CD4-positive, CD25-positive, alpha-beta regulatory T cell (primary cell): ENCODE measurements around the gene TEAD2. TPM values are rescaled to one million over a fixed set of nuclear protein-coding genes. Genes with fewer than 3 reads are reported as not detected.
"Not testable (repeated sequence)": the region's sequence is repeated elsewhere in the genome, so short reads cannot be mapped to it uniquely, and the experiment has no call there.

Experiments used
- ATAC-seq, 2 donors: fragments of 150-1000 bp; cut with Tn5 transposase; one replicate each; pipeline ENCODE4 v1.10.0; 2021; ENCODE audit warnings: low read depth in 2 of 2, moderate number of reproducible peaks in 2 of 2, moderate library complexity in 1 of 2
- DNase-seq, 3 donors: peaks; one replicate each; pipeline versions ENCODE4 v3.0.0 to v3.0.0-alpha.2; 2012 to 2022; ENCODE audit warnings: mixed read lengths in 1 of 3
- H3K27ac ChIP-seq: one replicate; pipeline ENCODE4 v1.7.0; 2013; ENCODE audit warnings: mild to moderate bottlenecking, low read length; ENCODE audit not compliant: insufficient read depth, poor library complexity, severe bottlenecking
- H3K27me3 ChIP-seq: one replicate; pipeline ENCODE4 v1.7.0; 2013; ENCODE audit warnings: low read length; ENCODE audit not compliant: control insufficient read depth, insufficient read depth
- H3K36me3 ChIP-seq: one replicate; pipeline ENCODE4 v1.7.0; 2013; ENCODE audit warnings: mild to moderate bottlenecking, low read length, moderate library complexity; ENCODE audit not compliant: control insufficient read depth, insufficient read depth
- H3K4me1 ChIP-seq: 2 replicates; pipeline ENCODE4 v1.7.0; 2013; ENCODE audit warnings: mild to moderate bottlenecking, low read length; ENCODE audit not compliant: insufficient read depth, control insufficient read depth, poor library complexity, severe bottlenecking
- H3K4me3 ChIP-seq: one replicate; pipeline ENCODE4 v1.7.0; 2013; ENCODE audit warnings: low read depth, mild to moderate bottlenecking, low read length, moderate library complexity
- H3K9me3 ChIP-seq, 2 experiments: 1 replicate in 1 of 2; 2 replicates in 1 of 2; pipeline ENCODE4 v1.7.0; 2013; ENCODE audit warnings: low read length in 2 of 2, mild to moderate bottlenecking in 1 of 2, moderate library complexity in 1 of 2; ENCODE audit not compliant: control insufficient read depth in 2 of 2
- H3K27ac Mint-ChIP-seq, 3 donors: one replicate each; pipeline ENCODE4 v1.8.0; 2020 to 2022; ENCODE audit warnings: mild to moderate bottlenecking in 3 of 3, mixed read lengths in 3 of 3, moderate library complexity in 2 of 3
- H3K27me3 Mint-ChIP-seq: one replicate; pipeline ENCODE4 v1.8.0; 2022; ENCODE audit warnings: mild to moderate bottlenecking, mixed read lengths
- H3K36me3 Mint-ChIP-seq: one replicate; pipeline ENCODE4 v1.8.0; 2020; ENCODE audit warnings: mixed read lengths
- H3K4me1 Mint-ChIP-seq, 4 donors: one replicate each; pipeline ENCODE4 v1.8.0; 2020 to 2022; ENCODE audit warnings: mixed read lengths in 4 of 4, mild to moderate bottlenecking in 1 of 4
- H3K4me3 Mint-ChIP-seq, 4 donors: one replicate each; pipeline ENCODE4 v1.8.0; 2020 to 2022; ENCODE audit warnings: mild to moderate bottlenecking in 4 of 4, mixed read lengths in 4 of 4, moderate library complexity in 3 of 4
- H3K9me3 Mint-ChIP-seq, 7 donors: one replicate each; pipeline ENCODE4 v1.8.0; 2020 to 2022; ENCODE audit warnings: mixed read lengths in 7 of 7, mild to moderate bottlenecking in 3 of 7, moderate library complexity in 2 of 7
- polyA plus RNA-seq, 4 donors: library from polyadenylated mRNA; unstranded; fragments of 300-500 nt; fragmentation: Illumina TruSeq; gene quantifications; one replicate each; pipeline ENCODE4 v1.2.3, GENCODE V29; 2021
- total RNA-seq: library from RNA; stranded (reverse); gene quantifications from one replicate; pipeline ENCODE4 v1.2.3, GENCODE V29; 2022

TEAD2 gene
- total and polyA plus RNA-seq, 5 donors from 2014 or later: not detected

GRCh38 chr19:49380391-49380790 lies 18.2 kb upstream of the TEAD2 start:
- peaks cover 0 to 8% (median 4%) of the 10 kb centered on the region in 7 donors for H3K9me3 Mint-ChIP-seq
- peaks cover 0 to 4% (median 0%) of the 10 kb centered on the region in 4 donors for H3K4me1 Mint-ChIP-seq
- H3K4me1 ChIP-seq: no peaks in the 10 kb centered on the region
- H3K4me3 Mint-ChIP-seq: no peak overlapping the region
- peaks cover 8 to 9% of the 10 kb centered on the region in 2 experiments for H3K9me3 ChIP-seq
- peaks cover 23% of the 10 kb centered on the region for H3K27me3 Mint-ChIP-seq
- DNase-seq (no peak), ATAC-seq (no peak)
- peaks cover 5% of the 10 kb centered on the region for H3K27me3 ChIP-seq
- H3K27ac Mint-ChIP-seq: no peak overlapping the region
- no peak overlapping the region for H3K4me3 ChIP-seq
- H3K36me3 Mint-ChIP-seq: peaks cover 4% of the 10 kb centered on the region
- no peaks in the 10 kb centered on the region for H3K36me3 ChIP-seq
- H3K27ac ChIP-seq: no peak overlapping the region

- no peaks in the 10 kb centered on the region for H3K4me1 ChIP-seq
- ATAC-seq (no peak), DNase-seq (no peak)
- peaks cover 8 to 9% of the 10 kb centered on the region in 2 experiments for H3K9me3 ChIP-seq
- H3K27ac ChIP-seq: no peak overlapping the region
- Mint-ChIP-seq H3K36me3 (peaks cover 4% of the 10 kb centered on the region), H3K4me3 (no peak overlapping the region), H3K9me3 (peaks cover 0 to 8% (median 4%) of the 10 kb centered on the region in 7 donors), H3K4me1 (no peaks in the 10 kb centered on the region), H3K27ac (no peak overlapping the region), H3K27me3 (peaks cover 25% of the 10 kb centered on the region)
- no peaks in the 10 kb centered on the region for H3K36me3 ChIP-seq
- H3K27me3 ChIP-seq: peaks cover 3% of the 10 kb centered on the region
- no peak overlapping the region for H3K4me3 ChIP-seq
Measured at GRCh38 chr19:49378512-49378911, 16.3 kb upstream of the TEAD2 start.

GRCh38 chr19:49374665-49375434 lies 12.6 kb upstream of the TEAD2 start:
- Mint-ChIP-seq H3K27ac (no peak overlapping the region), H3K4me3 (no peak overlapping the region), H3K27me3 (peaks cover 36% of the 10 kb centered on the region), H3K9me3 (peaks cover 0 to 7% (median 1%) of the 10 kb centered on the region in 7 donors), H3K4me1 (no peaks in the 10 kb centered on the region), H3K36me3 (peaks cover 3% of the 10 kb centered on the region)
- Histone ChIP-seq H3K36me3 (no peaks in the 10 kb centered on the region), H3K4me1 (no peaks in the 10 kb centered on the region), H3K9me3 (peaks cover under 1 to 3% of the 10 kb centered on the region in 2 experiments), H3K27me3 (peaks cover 5% of the 10 kb centered on the region), H3K4me3 (no peak overlapping the region), H3K27ac (no peak overlapping the region)
- DNase-seq: no peak
- ATAC-seq: no peak

GRCh38 chr19:49373174-49373573 lies 11.0 kb upstream of the TEAD2 start:
- H3K9me3 Mint-ChIP-seq: peaks cover 0 to 18% (median 3%) of the 10 kb centered on the region in 7 donors
- H3K27ac Mint-ChIP-seq, H3K4me3 Mint-ChIP-seq, H3K36me3 ChIP-seq, H3K27ac ChIP-seq, H3K4me1 ChIP-seq, H3K4me3 ChIP-seq, H3K27me3 ChIP-seq, H3K4me1 Mint-ChIP-seq, ATAC-seq, H3K36me3 Mint-ChIP-seq, DNase-seq: not testable (repeated sequence)
- peaks cover 12 to 15% of the 10 kb centered on the region in 2 experiments for H3K9me3 ChIP-seq
- H3K27me3 Mint-ChIP-seq: peaks cover 30% of the 10 kb centered on the region

GRCh38 chr19:49371184-49371583 lies 9.0 kb upstream of the TEAD2 start:
- Mint-ChIP-seq H3K27me3 (peaks cover 36% of the 10 kb centered on the region), H3K9me3 (peaks cover 0 to 18% (median 3%) of the 10 kb centered on the region in 7 donors), H3K4me3 (no peak overlapping the region), H3K36me3 (peaks cover 3% of the 10 kb centered on the region), H3K4me1 (no peaks in the 10 kb centered on the region), H3K27ac (no peak overlapping the region)
- no peaks in the 10 kb centered on the region for H3K36me3 ChIP-seq
- ATAC-seq (no peak), DNase-seq (no peak)
- no peaks in the 10 kb centered on the region for H3K4me1 ChIP-seq
- peaks cover 12 to 15% of the 10 kb centered on the region in 2 experiments for H3K9me3 ChIP-seq
- peaks cover 4% of the 10 kb centered on the region for H3K27me3 ChIP-seq
- H3K27ac ChIP-seq: no peak overlapping the region
- H3K4me3 ChIP-seq: no peak overlapping the region

GRCh38 chr19:49368711-49369358 lies 6.6 kb upstream of the TEAD2 start:
- H3K9me3 Mint-ChIP-seq: peaks cover 0 to 18% (median 0%) of the 10 kb centered on the region in 7 donors
- no peaks in the 10 kb centered on the region for H3K36me3 ChIP-seq
- H3K27ac Mint-ChIP-seq: no peak overlapping the region
- DNase-seq (no peak), ATAC-seq (no peak)
- peaks cover 12 to 15% of the 10 kb centered on the region in 2 experiments for H3K9me3 ChIP-seq
- H3K27me3 Mint-ChIP-seq: peaks cover 40% of the 10 kb centered on the region
- H3K36me3 Mint-ChIP-seq: peaks cover 3% of the 10 kb centered on the region
- H3K4me3 ChIP-seq: no peak overlapping the region
- H3K4me3 Mint-ChIP-seq: no peak overlapping the region
- peaks cover 8% of the 10 kb centered on the region for H3K4me1 ChIP-seq
- H3K4me1 Mint-ChIP-seq: peaks cover 0 to 2% (median 0%) of the 10 kb centered on the region in 4 donors
- H3K27ac ChIP-seq: no peak overlapping the region
- H3K27me3 ChIP-seq: peaks cover 9% of the 10 kb centered on the region

- no peak overlapping the region for H3K4me3 ChIP-seq
- DNase-seq (no peak), ATAC-seq (no peak)
- H3K4me1 ChIP-seq: peaks cover 33% of the 10 kb centered on the region
- peaks cover 33% of the 10 kb centered on the region for H3K27me3 Mint-ChIP-seq
- H3K9me3 ChIP-seq: peaks cover 12 to 15% of the 10 kb centered on the region in 2 experiments
- peaks cover 18% of the 10 kb centered on the region for H3K27me3 ChIP-seq
- H3K36me3 Mint-ChIP-seq: peaks cover 3% of the 10 kb centered on the region
- no peak overlapping the region for H3K27ac Mint-ChIP-seq
- H3K4me1 Mint-ChIP-seq: peaks cover 0 to 10% (median 3%) of the 10 kb centered on the region in 4 donors
- no peaks in the 10 kb centered on the region for H3K36me3 ChIP-seq
- no peak overlapping the region for H3K4me3 Mint-ChIP-seq
- no peak overlapping the region for H3K27ac ChIP-seq
- peaks cover 0 to 18% (median 0%) of the 10 kb centered on the region in 7 donors for H3K9me3 Mint-ChIP-seq
Measured at GRCh38 chr19:49366110-49366509, 3.9 kb upstream of the TEAD2 start.
